Tibial nerve (tissue), 4 donors: ENCODE data around the gene SLC23A2.

ENCODE experiments used
- EP300 ChIP-seq, 2 donors: sonication (generic); formaldehyde crosslinking; IDR thresholded peaks; one replicate each; pipeline ENCODE4 v1.6.1; 2017; ENCODE audit warnings: antibody characterized with exemption in 2 of 2, mild to moderate bottlenecking in 1 of 2
- TF ChIP-seq, protein P1 (sequence below), 5 experiments: fragments of 200-600 bp in 3 of 5; fragments of 450-650 bp in 2 of 5; sonication (generic) in 3 of 5; IDR thresholded peaks; one replicate each; pipeline ENCODE4 v1.5.1; 2016 to 2019; ENCODE audit warnings: antibody characterized with exemption in 5 of 5, mild to moderate bottlenecking in 3 of 5, moderate library complexity in 2 of 5

DNA sequence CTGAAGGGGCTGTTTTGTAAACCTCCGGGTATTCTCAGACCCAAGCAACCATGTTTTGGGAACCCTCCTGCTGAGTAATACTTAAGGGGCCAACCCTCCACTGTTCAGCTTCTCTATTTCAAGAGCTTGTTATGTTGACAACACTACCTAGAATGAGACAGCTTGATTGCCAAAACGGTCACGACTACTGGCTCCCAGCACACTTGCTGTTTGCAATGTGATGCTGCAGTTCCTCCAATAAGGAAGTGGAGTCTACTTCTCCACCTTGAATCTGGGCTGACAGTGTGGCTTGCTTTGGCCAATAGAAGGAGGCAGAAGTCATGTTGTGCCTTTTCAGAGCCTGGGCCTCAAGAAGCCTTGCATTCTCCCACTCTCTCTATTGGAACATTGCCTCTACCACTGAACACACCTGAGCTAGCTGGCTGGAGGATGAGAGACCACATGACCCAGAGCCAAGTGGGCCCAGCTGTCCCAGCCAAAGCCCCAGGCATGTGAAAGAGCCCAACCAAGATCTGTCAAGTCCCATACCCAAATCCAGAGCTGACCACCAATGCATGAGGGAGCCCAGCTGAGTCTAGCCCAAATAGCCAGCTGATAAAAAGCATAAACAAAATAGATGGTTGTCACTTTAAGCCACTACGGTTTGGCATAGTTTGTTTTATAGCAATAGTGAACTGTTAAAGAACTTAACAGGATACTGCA is 171.6 kb downstream of the SLC23A2 start:
- TF ChIP-seq, protein P1, sequence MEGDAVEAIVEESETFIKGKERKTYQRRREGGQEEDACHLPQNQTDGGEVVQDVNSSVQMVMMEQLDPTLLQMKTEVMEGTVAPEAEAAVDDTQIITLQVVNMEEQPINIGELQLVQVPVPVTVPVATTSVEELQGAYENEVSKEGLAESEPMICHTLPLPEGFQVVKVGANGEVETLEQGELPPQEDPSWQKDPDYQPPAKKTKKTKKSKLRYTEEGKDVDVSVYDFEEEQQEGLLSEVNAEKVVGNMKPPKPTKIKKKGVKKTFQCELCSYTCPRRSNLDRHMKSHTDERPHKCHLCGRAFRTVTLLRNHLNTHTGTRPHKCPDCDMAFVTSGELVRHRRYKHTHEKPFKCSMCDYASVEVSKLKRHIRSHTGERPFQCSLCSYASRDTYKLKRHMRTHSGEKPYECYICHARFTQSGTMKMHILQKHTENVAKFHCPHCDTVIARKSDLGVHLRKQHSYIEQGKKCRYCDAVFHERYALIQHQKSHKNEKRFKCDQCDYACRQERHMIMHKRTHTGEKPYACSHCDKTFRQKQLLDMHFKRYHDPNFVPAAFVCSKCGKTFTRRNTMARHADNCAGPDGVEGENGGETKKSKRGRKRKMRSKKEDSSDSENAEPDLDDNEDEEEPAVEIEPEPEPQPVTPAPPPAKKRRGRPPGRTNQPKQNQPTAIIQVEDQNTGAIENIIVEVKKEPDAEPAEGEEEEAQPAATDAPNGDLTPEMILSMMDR (IDR thresholded peaks at IDR 0.05), result no peak
- TF ChIP-seq EP300 (IDR thresholded peaks at IDR 0.05), result no peak
